Lower leg skin (tissue), 4 donors: Measurements from ENCODE around the gene APBB2. TPM values are rescaled to one million over a fixed set of nuclear protein-coding genes. Genes with fewer than 3 reads are reported as not detected.

Source experiments
- DNase-seq, 2 donors: peaks; one replicate each; pipeline ENCODE4 v3.0.0-alpha.2; 2019; ENCODE audit warnings: low spot score in 2 of 2
- H3K4me3 ChIP-seq: fragments of 200-600 bp; sonication (generic); 2 replicates; pipeline ENCODE4 v1.5.1; 2017; ENCODE audit warnings: mild to moderate bottlenecking, low read depth; ENCODE audit not compliant: poor library complexity, severe bottlenecking
- POLR2A ChIP-seq, 2 donors: fragments of 450-650 bp; IDR thresholded peaks; one replicate each; pipeline ENCODE4 v1.6.1; 2016 to 2017; ENCODE audit warnings: antibody characterized with exemption in 2 of 2, mild to moderate bottlenecking in 1 of 2, moderate library complexity in 1 of 2
- WGBS, 2 donors: methylation state at CpG; one replicate each; pipeline ENCODE4 v1.1.5; 2018; 5-methylcytosine and 5-hydroxymethylcytosine counted together
- intact Hi-C: fragments of 100-400 bp; cut with DNase I; formaldehyde crosslinking; loops from one replicate; pipeline ENCODE4 v1.15.0; 2023; ENCODE audit warnings: low total_unique reads
- total RNA-seq, 4 donors: library from RNA; depleted of rRNA; stranded (reverse); fragments of >200 nt; gene quantifications; one replicate each; pipeline ENCODE4 v1.1.0, GENCODE V29; 2016
- TF ChIP-seq, protein P1 (sequence below), 3 donors: fragments of 450-650 bp; IDR thresholded peaks; one replicate each; pipeline ENCODE4 v1.5.1; 2016; ENCODE audit warnings: antibody characterized with exemption in 3 of 3, mild to moderate bottlenecking in 3 of 3, moderate library complexity in 2 of 3

The APBB2 gene
- total RNA-seq, 4 donors from 2014 or later, result 24.0 to 49.2 (median 43.3) TPM

- TF ChIP-seq POLR2A (IDR thresholded peaks at IDR 0.05), result no peak
- TF ChIP-seq, protein P1, sequence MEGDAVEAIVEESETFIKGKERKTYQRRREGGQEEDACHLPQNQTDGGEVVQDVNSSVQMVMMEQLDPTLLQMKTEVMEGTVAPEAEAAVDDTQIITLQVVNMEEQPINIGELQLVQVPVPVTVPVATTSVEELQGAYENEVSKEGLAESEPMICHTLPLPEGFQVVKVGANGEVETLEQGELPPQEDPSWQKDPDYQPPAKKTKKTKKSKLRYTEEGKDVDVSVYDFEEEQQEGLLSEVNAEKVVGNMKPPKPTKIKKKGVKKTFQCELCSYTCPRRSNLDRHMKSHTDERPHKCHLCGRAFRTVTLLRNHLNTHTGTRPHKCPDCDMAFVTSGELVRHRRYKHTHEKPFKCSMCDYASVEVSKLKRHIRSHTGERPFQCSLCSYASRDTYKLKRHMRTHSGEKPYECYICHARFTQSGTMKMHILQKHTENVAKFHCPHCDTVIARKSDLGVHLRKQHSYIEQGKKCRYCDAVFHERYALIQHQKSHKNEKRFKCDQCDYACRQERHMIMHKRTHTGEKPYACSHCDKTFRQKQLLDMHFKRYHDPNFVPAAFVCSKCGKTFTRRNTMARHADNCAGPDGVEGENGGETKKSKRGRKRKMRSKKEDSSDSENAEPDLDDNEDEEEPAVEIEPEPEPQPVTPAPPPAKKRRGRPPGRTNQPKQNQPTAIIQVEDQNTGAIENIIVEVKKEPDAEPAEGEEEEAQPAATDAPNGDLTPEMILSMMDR (IDR thresholded peaks at IDR 0.05), result no peak
- intact Hi-C loops, result no loop called here
These were observed 263.3 kb downstream of the APBB2 start for GRCh38 chr4:40951026-40951425.

DNA sequence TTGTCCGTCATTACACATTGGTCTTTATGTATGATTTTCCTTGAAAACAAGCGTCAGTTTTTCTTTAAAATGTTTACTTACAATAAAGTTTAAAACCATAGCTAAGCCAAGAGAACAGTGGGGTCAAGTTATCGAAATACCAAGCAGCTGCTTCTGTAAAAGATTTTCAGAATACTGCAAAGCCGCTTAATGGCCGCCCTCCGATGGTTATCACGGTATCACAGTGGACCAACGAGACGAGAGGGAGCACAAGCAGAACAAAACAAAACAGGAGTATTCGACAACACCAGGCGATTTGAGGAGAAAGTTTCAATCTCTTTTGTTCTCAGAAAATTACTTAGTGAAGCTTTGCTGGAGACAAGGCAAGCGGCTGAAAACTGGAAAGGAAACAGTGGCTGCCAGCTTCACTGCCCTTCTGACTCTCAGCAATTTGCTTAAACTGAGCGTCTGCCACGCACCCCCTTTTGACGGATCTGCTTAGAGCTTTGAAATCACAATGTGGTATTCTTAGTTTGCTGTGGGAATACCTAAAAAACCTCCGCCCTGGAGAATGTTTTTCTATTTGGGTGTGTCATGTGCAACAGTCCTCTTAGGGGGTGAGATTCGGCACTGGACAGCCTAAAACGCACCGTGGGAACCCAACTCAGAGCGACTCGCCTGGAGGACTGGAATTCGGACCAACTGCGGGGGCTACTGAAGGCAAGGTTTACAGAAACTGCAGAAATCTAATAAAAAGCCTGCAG, 264.8 kb downstream of the APBB2 start:
- DNase-seq, result no peak
- intact Hi-C loops, result no loop called here
- no peak overlapping the region for H3K4me3 ChIP-seq
- TF ChIP-seq, protein P1 (IDR thresholded peaks at IDR 0.05), result no peak
- no peak for TF ChIP-seq POLR2A (IDR thresholded peaks at IDR 0.05)
- WGBS, 2 donors, result 80 to 87% methylated on average over 23 of the region's 23 CpGs

More at GRCh38 chr4:40951026-40951425, 263.3 kb downstream of the APBB2 start:
- DNase-seq, result no peak
- no peak overlapping the region for H3K4me3 ChIP-seq
- 95 to 97% methylated on average over 5 of the region's 5 CpGs for WGBS, 2 donors

- intact Hi-C loops, result no loop called here
- DNase-seq, result no peak
- WGBS, 2 donors, result 55 to 67% methylated on average over 6 of the region's 6 CpGs
These were observed 266.3 kb downstream of the APBB2 start for GRCh38 chr4:40948014-40948413.

GRCh38 chr4:40946652-40947051, 267.7 kb downstream of the APBB2 start:
- WGBS, 2 donors, result 84 to 85% methylated on average over 9 of the region's 9 CpGs
- intact Hi-C loops, result no loop called here
- H3K4me3 ChIP-seq, result no peak overlapping the region
- no peak for TF ChIP-seq POLR2A (IDR thresholded peaks at IDR 0.05)
- TF ChIP-seq, protein P1 (IDR thresholded peaks at IDR 0.05), result no peak
- DNase-seq, result no peak

More at GRCh38 chr4:40948014-40948413, 266.3 kb downstream of the APBB2 start:
- TF ChIP-seq POLR2A (IDR thresholded peaks at IDR 0.05), result no peak
- TF ChIP-seq, protein P1 (IDR thresholded peaks at IDR 0.05), result no peak
- no peak overlapping the region for H3K4me3 ChIP-seq

DNA sequence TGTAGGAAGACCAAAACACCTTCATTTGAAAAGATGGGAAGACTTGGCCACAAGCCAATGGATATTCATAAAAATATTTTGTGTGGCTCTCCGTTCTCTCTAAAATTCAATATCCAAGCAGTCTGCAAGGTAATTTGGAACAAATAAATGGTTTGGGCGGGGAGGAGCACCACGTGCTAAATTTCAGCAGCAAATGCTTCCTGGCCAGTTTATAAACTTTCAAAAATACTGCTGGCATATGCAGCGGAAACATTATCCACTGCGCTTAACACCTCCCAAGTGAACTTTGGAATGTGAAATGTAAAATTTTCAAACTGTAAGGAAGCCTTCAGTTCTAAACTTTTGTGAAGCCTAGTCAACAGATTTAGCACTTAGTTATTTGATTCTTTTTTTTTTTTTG, 273.6 kb downstream of the APBB2 start:
- 37 to 55% methylated on average over 5 of the region's 5 CpGs for WGBS, 2 donors
- TF ChIP-seq, protein P1 (IDR thresholded peaks at IDR 0.05), result no peak
- TF ChIP-seq POLR2A (IDR thresholded peaks at IDR 0.05), result no peak
- intact Hi-C loops, result no loop called here
- DNase-seq, result no peak
- H3K4me3 ChIP-seq, result no peak overlapping the region
